HepG2 (cell line): Measurements from ENCODE around the gene LIPC. TPM values are rescaled to one million over a fixed set of nuclear protein-coding genes. Genes with fewer than 3 reads are reported as not detected.

Experiments used
- ATAC-seq: fragments of 200-7000 bp; cut with Tn5 transposase; 3 replicates; pipeline ENCODE4 v1.9.1; 2020; ENCODE audit warnings: mild to moderate bottlenecking, moderate library complexity
- BruUV-seq: library from RNA; stranded (reverse); fragments of 400-500 nt; replicated peaks from 2 replicates; lab custom pipeline; 2021; lab: Mats Ljungman, UMichigan
- CTCF ChIA-PET: fragments of 300-600 bp; formaldehyde crosslinking; extraction: SDS; loops from one replicate; lab custom pipeline; 2021; ENCODE audit warnings: low total read pairs, inconsistent platforms, low intra/inter-chr PET ratio; lab: Yijun Ruan, JAX
- POLR2A ChIA-PET: fragments of 350-600 bp; sonication (Branson Sonifier 250); formaldehyde crosslinking; loops from one replicate; lab custom pipeline; 2020; ENCODE audit warnings: antibody characterized with exemption, inconsistent platforms; lab: Yijun Ruan, JAX
- DNase-seq: peaks from one replicate; pipeline ENCODE4 v3.0.0-alpha.2; 2015; ENCODE audit warnings: low spot score
- FAIRE-seq: peaks from 3 replicates; lab custom pipeline; 2011; peaks lifted over from hg19 to GRCh38; lab: Jason Lieb, UNC
- H2AFZ ChIP-seq: one replicate; pipeline ENCODE4 v1.6.1; 2011; ENCODE audit warnings: low read length, inconsistent platforms
- H3K27ac ChIP-seq: fragments of 300-600 bp; 3 replicates; pipeline ENCODE4 v1.8.0; 2011; ENCODE audit warnings: mixed run types, mild to moderate bottlenecking, mixed read lengths, low read length, inconsistent platforms; ENCODE audit not compliant: insufficient read depth; ENCODE audit errors: extremely low read length
- H3K27me3 ChIP-seq, 2 experiments: fragments of 200-600 bp in 1 of 2; 2 replicates in 1 of 2; 3 replicates in 1 of 2; pipeline versions ENCODE4 v1.6.0 to v1.8.0; 2011; ENCODE audit warnings: low read length in 2 of 2, mild to moderate bottlenecking in 2 of 2, moderate library complexity in 2 of 2, inconsistent platforms in 1 of 2; ENCODE audit not compliant: insufficient read depth in 2 of 2, control insufficient read depth in 1 of 2
- H3K36me3 ChIP-seq, 2 experiments: fragments of 200-600 bp in 1 of 2; replicated peaks in 1 of 2; 2 replicates in 1 of 2; 3 replicates in 1 of 2; pipeline versions ENCODE4 v1.5.1 to v1.8.0; 2011; ENCODE audit warnings: low read length in 2 of 2, inconsistent platforms in 1 of 2; ENCODE audit not compliant: insufficient read depth in 2 of 2, control insufficient read depth in 1 of 2
- H3K4me1 ChIP-seq: 2 replicates; pipeline ENCODE4 v1.5.1; 2012; ENCODE audit warnings: low read length, inconsistent platforms; ENCODE audit not compliant: insufficient read depth
- H3K4me2 ChIP-seq: 2 replicates; pipeline ENCODE4 v1.6.0; 2011; ENCODE audit warnings: low read depth, low read length, inconsistent platforms
- H3K4me3 ChIP-seq, 3 experiments: fragments of 200-600 bp in 1 of 3; sonication (generic), shearing (Covaris generic) in 1 of 3; replicated peaks in 1 of 3; 2 replicates each; pipeline ENCODE4 v1.5.1; 2011 to 2016; ENCODE audit warnings: low read length in 3 of 3, inconsistent platforms in 2 of 3, low read depth in 2 of 3, mild to moderate bottlenecking in 2 of 3, control low read depth in 1 of 3, mixed read lengths in 1 of 3; ENCODE audit not compliant: insufficient read depth in 1 of 3
- H3K79me2 ChIP-seq: one replicate; pipeline ENCODE4 v1.6.1; 2011; ENCODE audit warnings: low read length, inconsistent platforms; ENCODE audit not compliant: insufficient read depth
- H3K9ac ChIP-seq: 2 replicates; pipeline ENCODE4 v1.6.0; 2011; ENCODE audit warnings: mild to moderate bottlenecking, low read depth, low read length, inconsistent platforms; ENCODE audit not compliant: insufficient read depth
- H3K9me3 ChIP-seq: 2 replicates; pipeline ENCODE4 v1.5.1; 2012; ENCODE audit warnings: mild to moderate bottlenecking, low read length
- H4K20me1 ChIP-seq: 2 replicates; pipeline ENCODE4 v1.6.0; 2011; ENCODE audit warnings: inconsistent platforms, mild to moderate bottlenecking, low read length, moderate library complexity; ENCODE audit not compliant: insufficient read depth
- SMARCC2 ChIP-seq: fragments of 450-650 bp; IDR thresholded peaks from 2 replicates; pipeline ENCODE4 v1.6.1; 2017; ENCODE audit warnings: antibody characterized with exemption, mild to moderate bottlenecking
- ZFP82 ChIP-seq: sonication (generic); formaldehyde crosslinking; IDR thresholded peaks from 2 replicates; pipeline ENCODE4 v1.5.1; 2020; ENCODE audit warnings: mild to moderate bottlenecking, missing genetic modification reagents, borderline replicate concordance
- ZNF234 ChIP-seq: sonication (generic); formaldehyde crosslinking; conservative IDR thresholded peaks from 2 replicates; pipeline ENCODE4 v1.5.1; 2020; ENCODE audit warnings: mild to moderate bottlenecking, missing genetic modification reagents
- ZNF280D ChIP-seq: sonication (generic); formaldehyde crosslinking; IDR thresholded peaks from 2 replicates; pipeline ENCODE4 v1.5.1; 2020; ENCODE audit warnings: mild to moderate bottlenecking, missing genetic modification reagents
- ZNF354B ChIP-seq: sonication (generic); formaldehyde crosslinking; IDR thresholded peaks from 2 replicates; pipeline ENCODE4 v1.8.0; 2022; ENCODE audit warnings: mild to moderate bottlenecking, missing genetic modification reagents
- WGBS: methylation state at CpG from one replicate; pipeline ENCODE4 v1.1.6; 2017; ENCODE audit warnings: low lambda C conversion rate; 5-methylcytosine and 5-hydroxymethylcytosine counted together
- in situ Hi-C: cut with HindIII; loops from 2 replicates; pipeline ENCODE4 v1.10.0; 2017; ENCODE audit warnings: low pct_unique_long_range_greater_than_20kb; ENCODE audit not compliant: extremely low pct_ligation_motif_present
- intact Hi-C: fragments of 100-400 bp; cut with micrococcal nuclease; formaldehyde crosslinking; loops from one replicate; pipeline ENCODE4 v1.10.0; 2022; ENCODE audit not compliant: unreplicated experiment
- polyA plus RNA-seq, 8 experiments: library from polyadenylated mRNA; depleted of rRNA in 3 of 8; stranded (reverse) in 7 of 8; unstranded in 1 of 8; fragments of >200 nt; fragmentation: Illumina TruSeq in 4 of 8; extraction: Trizol in 4 of 8; gene quantifications; 2 replicates each; pipeline versions ENCODE4 v1.2.1 to v1.2.3, GENCODE V29; 2011 to 2016; ENCODE audit warnings: low read depth in 4 of 8, missing spikeins in 1 of 8, mixed read lengths in 1 of 8; ENCODE audit not compliant: insufficient read depth in 1 of 8
- total RNA-seq, 5 experiments: library from RNA; depleted of rRNA; stranded (reverse); fragments of >200 nt; fragmentation: Illumina TruSeq; extraction: Trizol; gene quantifications; 2 replicates each; pipeline ENCODE4 v1.2.3, GENCODE V29; 2016; ENCODE audit warnings: low read depth in 1 of 5
- TF ChIP-seq, protein P1 (sequence below): sonication (generic); formaldehyde crosslinking; IDR thresholded peaks from 2 replicates; pipeline ENCODE4 v1.5.1; 2020; ENCODE audit warnings: missing genetic modification reagents, mild to moderate bottlenecking, borderline replicate concordance

Gene LIPC
- total and polyA plus RNA-seq, 2 of the 13 experiments (the other 11 are each of a cell fraction or from before 2014, with no cell fraction given) = 26.0 to 38.0 TPM

DNA sequence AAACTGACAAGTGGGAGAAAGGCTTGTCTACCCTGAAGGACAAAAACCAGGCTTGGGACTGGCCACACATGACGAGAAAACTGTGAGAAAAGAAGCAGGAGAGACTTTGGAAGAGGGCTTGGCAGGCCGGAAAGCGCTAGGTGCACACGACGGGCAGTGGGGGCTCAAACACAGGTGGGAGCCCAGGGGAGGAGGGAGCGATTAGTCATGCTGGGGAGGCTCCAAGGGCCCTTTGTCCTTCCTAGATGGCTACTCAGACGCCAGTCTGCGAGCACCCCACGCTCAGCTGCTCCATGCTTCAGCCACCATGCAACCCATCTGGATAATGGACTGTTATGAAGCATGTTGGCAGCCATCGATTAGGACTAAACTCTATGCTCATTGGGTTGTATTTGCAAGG lies 17.1 kb downstream of the LIPC start:
- Histone ChIP-seq H3K27me3 (no peaks in the 10 kb centered on the region), H3K79me2 (peaks cover 3% of the 10 kb centered on the region), H4K20me1 (no peaks in the 10 kb centered on the region), H3K9ac (no peak overlapping the region), H3K36me3 (no peaks in the 10 kb centered on the region; a peak in 1 of 5 replicates), H3K9me3 (no peaks in the 10 kb centered on the region), H2AFZ (no peak overlapping the region), H3K4me2 (no peak overlapping the region), H3K27ac (no peak overlapping the region), H3K4me1 (peaks cover 33% of the 10 kb centered on the region), H3K4me3 (no peak overlapping the region)
- WGBS = 87% methylated on average over 6 of the region's 10 CpGs
- no peak for ATAC-seq
- ChIA-PET POLR2A (no interaction called here), CTCF (no interaction called here)
- intact Hi-C loops (no loop called here), in situ Hi-C loops (no loop called here)
- no peak for FAIRE-seq
- BruUV-seq = no TSS peak
- no peak for DNase-seq
- no peak for TF ChIP-seq SMARCC2
- TF ChIP-seq ZNF234 (CRISPR knock-in tag) = no peak
- TF ChIP-seq, protein P1, sequence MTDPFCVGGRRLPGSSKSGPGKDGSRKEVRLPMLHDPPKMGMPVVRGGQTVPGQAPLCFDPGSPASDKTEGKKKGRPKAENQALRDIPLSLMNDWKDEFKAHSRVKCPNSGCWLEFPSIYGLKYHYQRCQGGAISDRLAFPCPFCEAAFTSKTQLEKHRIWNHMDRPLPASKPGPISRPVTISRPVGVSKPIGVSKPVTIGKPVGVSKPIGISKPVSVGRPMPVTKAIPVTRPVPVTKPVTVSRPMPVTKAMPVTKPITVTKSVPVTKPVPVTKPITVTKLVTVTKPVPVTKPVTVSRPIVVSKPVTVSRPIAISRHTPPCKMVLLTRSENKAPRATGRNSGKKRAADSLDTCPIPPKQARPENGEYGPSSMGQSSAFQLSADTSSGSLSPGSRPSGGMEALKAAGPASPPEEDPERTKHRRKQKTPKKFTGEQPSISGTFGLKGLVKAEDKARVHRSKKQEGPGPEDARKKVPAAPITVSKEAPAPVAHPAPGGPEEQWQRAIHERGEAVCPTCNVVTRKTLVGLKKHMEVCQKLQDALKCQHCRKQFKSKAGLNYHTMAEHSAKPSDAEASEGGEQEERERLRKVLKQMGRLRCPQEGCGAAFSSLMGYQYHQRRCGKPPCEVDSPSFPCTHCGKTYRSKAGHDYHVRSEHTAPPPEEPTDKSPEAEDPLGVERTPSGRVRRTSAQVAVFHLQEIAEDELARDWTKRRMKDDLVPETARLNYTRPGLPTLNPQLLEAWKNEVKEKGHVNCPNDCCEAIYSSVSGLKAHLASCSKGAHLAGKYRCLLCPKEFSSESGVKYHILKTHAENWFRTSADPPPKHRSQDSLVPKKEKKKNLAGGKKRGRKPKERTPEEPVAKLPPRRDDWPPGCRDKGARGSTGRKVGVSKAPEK (CRISPR knock-in tag) = no peak
- no peak for TF ChIP-seq ZNF354B (CRISPR knock-in tag)
- no peak for TF ChIP-seq ZNF280D
- no peak for TF ChIP-seq ZFP82 (CRISPR knock-in tag)
